Right ventricle myocardium superior (tissue), 1 donor: Measurements from ENCODE around the gene RREB1. TPM values are rescaled to one million over a fixed set of nuclear protein-coding genes. Genes with fewer than 3 reads are reported as not detected.

Source experiments
- ATAC-seq: fragments of 200-7000 bp; cut with Tn5 transposase; one replicate; pipeline ENCODE4 v1.9.1; 2020; ENCODE audit warnings: mild to moderate bottlenecking; ENCODE audit not compliant: poor library complexity
- DNase-seq: peaks from one replicate; pipeline ENCODE4 v3.0.0-alpha.2; 2020
- intact Hi-C: fragments of 100-400 bp; cut with DNase I; formaldehyde crosslinking; loops from one replicate; pipeline ENCODE4 v1.11.2; 2022
- total RNA-seq: library from RNA; stranded (reverse); fragmentation: NEBNext Ultra II Directional; extraction: Animal tissue kit (Norgen Biotek cat#: 25700); gene quantifications from one replicate; pipeline ENCODE4 v1.2.1, GENCODE V29; 2021
- donor health status: DM: no; HTN: yes; CAD: no; lungs with severe emphysema.

Gene RREB1
- total RNA-seq, 1 donor from 2014 or later: 34.2 TPM

- ATAC-seq (no peak), DNase-seq (no peak)
- intact Hi-C loops: loop anchor here (10.0 kb wide), 1 partner anchor 125 kb away; the partner anchor contains the start of gene RREB1
Observed at GRCh38 chr6:7229376-7230326, 121.9 kb downstream of the RREB1 start.

- DNase-seq: no peak
- ATAC-seq: no peak
- intact Hi-C loops: loop anchor here (10.0 kb wide), 1 partner anchor 126 kb away; the partner anchor contains the start of gene RREB1
Observed at GRCh38 chr6:7230327-7230691, 122.5 kb downstream of the RREB1 start.

- ATAC-seq: no peak
- no peak for DNase-seq
- intact Hi-C loops: loop anchor here (10.0 kb wide), 1 partner anchor 126 kb away; the partner anchor contains the start of gene RREB1
Observed at GRCh38 chr6:7230956-7231713, 123.4 kb downstream of the RREB1 start.

DNA sequence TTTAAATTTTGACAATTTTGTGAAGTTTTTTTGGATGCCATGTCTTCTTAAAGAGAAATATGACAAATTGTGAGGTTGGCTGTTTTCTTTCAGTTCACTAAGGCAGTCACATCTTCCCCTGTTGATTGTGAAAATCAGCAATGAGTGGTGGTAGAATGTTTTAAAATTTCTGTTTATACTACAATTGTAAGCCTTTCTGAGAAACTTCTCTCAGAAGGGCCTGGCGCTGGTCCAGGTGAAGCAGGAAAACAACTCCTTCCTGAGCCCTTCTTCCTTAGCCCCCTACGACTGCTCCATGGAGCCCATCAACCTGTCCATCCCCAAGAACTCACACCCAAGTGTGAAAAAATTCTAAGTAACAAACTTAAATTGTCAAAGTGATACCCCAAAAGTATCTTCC lies 124.6 kb downstream of the RREB1 start:
- DNase-seq: no peak
- intact Hi-C loops: loop anchor here (10.0 kb wide), 1 partner anchor 128 kb away; the partner anchor contains the start of gene RREB1
- ATAC-seq: no peak

DNA sequence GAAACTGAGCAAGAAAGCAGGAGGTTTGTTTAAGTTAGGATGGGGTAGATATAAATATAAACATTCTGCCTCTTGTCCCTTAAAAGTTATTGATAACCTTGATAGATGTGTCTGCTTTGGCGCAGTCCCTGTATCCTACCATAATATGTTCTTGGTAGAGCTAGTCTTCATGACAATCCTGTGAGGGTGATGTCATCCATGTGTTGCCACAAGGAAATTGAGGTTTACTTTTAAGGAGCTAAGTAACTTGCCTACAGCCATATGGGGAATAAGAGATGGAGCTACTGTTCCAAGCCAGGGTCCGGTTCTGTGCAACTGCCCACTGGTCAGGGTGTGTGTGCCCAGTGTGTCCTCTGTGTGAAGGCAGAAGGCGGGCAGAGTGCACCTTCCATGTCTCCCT lies 126.8 kb downstream of the RREB1 start:
- no peak for DNase-seq
- no peak for ATAC-seq
- intact Hi-C loops: loop anchor here (10.0 kb wide), 1 partner anchor 130 kb away; the partner anchor contains the start of gene RREB1

DNA sequence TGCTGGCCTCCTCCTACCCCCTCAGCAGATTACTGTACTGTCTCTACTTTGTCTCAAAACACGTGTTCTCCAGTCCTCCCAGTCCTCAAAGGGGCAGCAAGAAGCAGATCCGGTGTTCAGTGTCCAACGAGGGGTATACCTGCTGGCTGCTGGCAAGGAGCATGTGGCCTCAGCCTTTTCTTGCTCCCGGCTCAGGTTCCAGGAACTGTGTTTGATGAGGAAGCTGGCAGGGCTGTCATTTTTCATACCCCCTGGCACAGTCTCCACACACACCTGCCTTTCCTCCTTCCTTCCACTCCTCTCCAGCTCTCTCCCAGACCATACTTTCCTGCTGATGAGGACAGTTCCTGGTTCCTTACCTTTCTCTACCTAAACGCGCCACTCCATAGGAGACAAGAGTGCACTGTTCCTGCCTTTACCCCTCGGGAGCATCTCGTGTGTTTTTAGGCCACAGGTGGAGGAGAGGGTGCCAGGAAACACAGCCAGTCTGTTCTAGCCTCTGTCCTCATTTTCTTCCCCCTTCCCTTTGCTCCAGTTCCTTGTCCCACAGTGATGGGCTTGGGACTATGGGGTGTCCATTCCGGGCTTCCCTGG lies 128.0 kb downstream of the RREB1 start:
- ATAC-seq (no peak), DNase-seq (no peak)
- intact Hi-C loops: loop anchor here (10.0 kb wide), 1 partner anchor 131 kb away; the partner anchor contains the start of gene RREB1

- no peak for ATAC-seq
- intact Hi-C loops: loop anchor here (10.0 kb wide), 1 partner anchor 132 kb away; the partner anchor contains the start of gene RREB1
- DNase-seq: no peak
Observed at GRCh38 chr6:7236306-7237209, 128.8 kb downstream of the RREB1 start.

DNA sequence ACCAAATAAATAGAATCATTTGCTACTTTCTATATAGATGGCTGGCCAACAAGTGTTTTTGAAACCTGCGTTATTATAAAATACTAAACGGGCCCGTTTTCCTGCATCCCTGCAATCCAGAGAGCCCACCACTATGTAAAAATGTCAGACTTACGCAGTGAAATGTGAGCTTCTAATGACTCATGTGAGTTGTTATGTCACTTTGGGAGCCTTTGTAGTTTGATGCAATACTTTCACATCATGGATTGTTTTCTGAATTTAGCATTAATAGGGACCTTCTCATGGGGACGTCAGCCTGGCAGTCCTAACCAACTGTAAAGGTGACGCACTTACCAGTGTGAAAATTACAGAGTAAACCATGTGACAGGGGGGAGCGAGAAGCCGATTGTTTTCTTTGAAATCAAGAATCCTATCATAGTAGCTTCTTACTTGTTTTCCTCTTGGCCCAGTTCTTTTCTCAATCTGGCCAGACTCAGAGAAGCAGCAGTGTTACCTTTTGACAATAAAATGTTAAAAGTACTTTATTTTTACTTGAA lies 130.0 kb downstream of the RREB1 start:
- DNase-seq: no peak
- no peak for ATAC-seq
- intact Hi-C loops: loop anchor here (10.0 kb wide), 1 partner anchor 133 kb away; the partner anchor contains the start of gene RREB1

DNA sequence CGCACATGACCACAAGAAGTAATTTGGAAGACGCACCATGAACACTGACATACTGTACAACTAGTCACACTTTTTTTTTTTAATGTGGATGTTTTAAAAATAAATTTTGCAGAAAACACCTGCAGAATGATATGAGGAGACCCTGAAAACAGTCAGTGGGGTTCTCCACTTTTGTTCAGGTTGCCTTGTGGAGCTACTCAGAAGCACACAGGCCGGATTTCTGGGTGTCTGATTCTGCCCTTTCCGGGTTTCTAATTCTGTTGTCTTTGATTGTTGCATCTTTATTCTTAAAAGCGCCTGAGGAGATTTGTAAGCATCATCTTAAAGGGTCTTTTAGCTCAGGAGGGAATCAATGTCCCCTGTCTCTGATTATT lies 130.8 kb downstream of the RREB1 start:
- DNase-seq (no peak), ATAC-seq (no peak)
- intact Hi-C loops: loop anchor here (10.0 kb wide), 1 partner anchor 134 kb away; the partner anchor contains the start of gene RREB1

- peak; percentile 79 for ATAC-seq
- intact Hi-C loops: loop anchor here (10.0 kb wide), 1 partner anchor 134 kb away; the partner anchor contains the start of gene RREB1
- peak; percentile 94 for DNase-seq
Observed at GRCh38 chr6:7238900-7239589, 131.3 kb downstream of the RREB1 start.

DNA sequence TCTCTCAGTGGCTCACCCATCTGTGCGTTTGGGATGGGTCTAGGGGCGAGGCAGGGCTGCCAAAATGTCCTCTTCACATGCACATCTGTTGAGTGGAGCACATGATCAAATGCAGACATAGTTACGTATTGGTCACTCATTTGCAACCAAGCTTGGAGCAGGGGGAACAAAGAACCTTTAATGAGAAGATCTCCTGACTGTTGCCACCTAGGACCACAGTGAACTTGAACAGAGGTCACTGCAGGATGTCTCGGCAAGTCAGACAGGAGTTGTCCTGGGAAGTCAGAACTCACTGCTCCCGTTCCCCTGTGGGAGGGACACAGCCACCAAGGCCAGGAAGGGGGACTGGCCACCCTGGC lies 131.8 kb downstream of the RREB1 start:
- ATAC-seq: no peak
- DNase-seq: no peak
- intact Hi-C loops: loop anchor here (10.0 kb wide), 1 partner anchor 135 kb away; the partner anchor contains the start of gene RREB1

DNA sequence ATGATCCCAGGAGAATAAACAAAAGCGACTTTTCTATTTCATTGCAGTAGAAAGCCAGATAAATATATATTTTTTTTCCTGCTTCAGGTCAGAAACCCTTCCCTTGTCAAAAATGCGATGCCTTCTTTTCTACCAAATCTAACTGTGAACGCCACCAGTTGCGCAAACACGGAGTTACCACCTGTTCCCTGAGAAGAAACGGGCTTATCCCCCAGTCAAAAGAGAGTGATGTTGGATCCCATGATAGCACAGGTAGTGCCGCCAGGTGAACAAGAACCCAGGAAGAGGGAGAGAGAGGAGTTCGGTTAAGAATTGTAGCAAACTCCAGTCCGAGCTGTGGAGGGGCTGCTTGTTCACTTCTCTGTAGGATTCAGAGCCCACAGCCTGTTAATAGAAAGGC lies 132.6 kb downstream of the RREB1 start:
- intact Hi-C loops: loop anchor here (5.0 to 10.0 kb wide), 3 partner anchors 518 to 666 kb away; no protein-coding TSS in a partner anchor
- DNase-seq: no peak
- no peak for ATAC-seq

- DNase-seq: no peak
- no peak for ATAC-seq
- intact Hi-C loops: loop anchor here (5.0 to 10.0 kb wide), 3 partner anchors 519 to 666 kb away; no protein-coding TSS in a partner anchor
Observed at GRCh38 chr6:7241160-7241559, 133.4 kb downstream of the RREB1 start.

DNA sequence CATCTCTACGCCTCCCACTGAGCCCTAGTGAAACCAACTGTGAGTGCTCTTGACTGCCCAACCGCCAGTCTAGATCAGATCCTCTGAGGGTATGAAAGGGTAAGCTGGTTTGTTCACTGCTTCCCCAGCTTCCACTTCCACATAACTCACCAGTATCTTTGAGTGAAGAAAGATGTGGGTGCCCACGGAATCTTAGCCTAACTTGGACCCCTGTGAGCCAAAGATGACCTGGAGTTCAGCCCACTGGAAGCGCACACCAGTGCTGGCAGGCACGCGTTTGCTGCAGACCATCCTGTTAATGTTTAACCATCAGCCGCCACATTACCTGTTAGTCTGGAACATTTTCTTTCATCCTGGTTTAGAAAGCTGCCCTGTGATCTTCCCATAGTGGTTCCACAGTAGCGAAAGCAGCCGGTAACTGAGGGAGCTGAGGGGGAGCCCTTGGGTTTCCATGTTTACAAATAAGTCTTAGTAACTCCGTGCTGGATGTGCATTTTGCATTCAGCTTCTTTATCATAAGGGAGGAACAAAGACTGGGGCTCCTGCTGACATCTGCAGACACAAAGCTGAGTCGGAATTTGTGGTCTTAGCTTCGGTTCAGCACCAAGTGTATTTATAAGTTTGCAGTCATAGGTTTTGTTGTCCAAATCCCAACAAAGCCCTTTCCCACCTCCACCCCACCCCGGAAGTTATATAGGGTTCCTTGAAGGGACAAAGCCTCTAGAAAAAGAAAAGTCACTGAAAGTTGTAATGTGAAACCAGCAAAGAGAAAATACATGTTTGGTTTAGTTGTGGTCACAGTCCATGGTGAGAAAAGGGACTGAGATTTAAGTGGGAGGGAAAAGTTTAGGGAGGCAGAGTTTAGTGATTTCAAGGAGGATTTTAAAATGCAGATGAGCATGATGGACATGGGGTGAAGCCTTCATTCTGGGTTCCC lies 134.2 kb downstream of the RREB1 start:
- no peak for ATAC-seq
- DNase-seq: no peak
- intact Hi-C loops: loop anchor here (5.0 to 10.0 kb wide), 3 partner anchors 520 to 667 kb away; no protein-coding TSS in a partner anchor

DNA sequence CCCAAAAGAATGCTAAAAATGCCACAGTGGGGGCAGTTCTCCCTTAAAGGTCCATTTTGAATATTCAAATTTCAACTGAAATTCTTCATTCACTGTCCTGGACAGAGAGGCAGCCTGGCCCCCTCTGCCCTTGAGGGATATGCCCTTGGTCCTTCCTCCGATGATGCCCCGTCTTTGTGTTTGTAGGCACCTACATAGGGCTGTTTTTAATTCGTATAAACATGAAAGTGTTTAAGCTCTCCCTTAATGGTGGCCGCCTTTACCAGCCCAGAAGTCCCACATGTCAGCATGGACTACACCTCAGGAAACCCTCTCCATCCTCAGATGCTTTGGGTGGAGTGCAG lies 135.0 kb downstream of the RREB1 start:
- DNase-seq: no peak
- ATAC-seq: no peak
- intact Hi-C loops: loop anchor here (5.0 to 10.0 kb wide), 3 partner anchors 521 to 668 kb away; no protein-coding TSS in a partner anchor
